Upper lobe of left lung (tissue), 6 donors: ENCODE data around the gene STARD5. TPM values are rescaled to one million over a fixed set of nuclear protein-coding genes. Genes with fewer than 3 reads are reported as not detected.

Experiments
- ATAC-seq, 2 donors: fragments of 200-7000 bp; cut with Tn5 transposase; one replicate each; pipeline ENCODE4 v1.9.1; 2022; ENCODE audit warnings: mild to moderate bottlenecking in 2 of 2, moderate library complexity in 2 of 2; ENCODE audit not compliant: low FRiP score in 2 of 2
- DNase-seq, 2 donors: peaks; one replicate each; pipeline ENCODE4 v3.0.0-alpha.2; 2019 to 2020
- H3K27ac ChIP-seq, 4 donors: fragments of 200-600 bp; sonication (generic); one replicate each; pipeline ENCODE4 v1.5.1; 2016 to 2019
- H3K27me3 ChIP-seq, 4 donors: fragments of 200-600 bp; sonication (generic); one replicate each; pipeline ENCODE4 v1.5.1; 2017 to 2019
- H3K36me3 ChIP-seq, 4 donors: fragments of 200-600 bp; sonication (generic); one replicate each; pipeline ENCODE4 v1.5.1; 2016 to 2019
- H3K4me1 ChIP-seq, 4 donors: fragments of 200-600 bp; sonication (generic); one replicate each; pipeline ENCODE4 v1.5.1; 2018 to 2019
- H3K4me3 ChIP-seq, 4 donors: fragments of 200-600 bp; sonication (generic); one replicate each; pipeline ENCODE4 v1.5.1; 2017 to 2019; ENCODE audit warnings: mild to moderate bottlenecking in 2 of 4, moderate library complexity in 1 of 4
- H3K9me3 ChIP-seq, 4 donors: fragments of 200-600 bp; sonication (generic); one replicate each; pipeline ENCODE4 v1.5.1; 2018 to 2019
- EP300 ChIP-seq, 4 donors: sonication (generic); formaldehyde crosslinking; IDR thresholded peaks; one replicate each; pipeline ENCODE4 v1.5.1; 2017; ENCODE audit warnings: antibody characterized with exemption in 4 of 4, control low read depth in 2 of 4
- POLR2A ChIP-seq, 4 donors: fragments of 450-650 bp; IDR thresholded peaks; one replicate each; pipeline ENCODE4 v1.5.1; 2016 to 2017; ENCODE audit warnings: antibody characterized with exemption in 4 of 4, mild to moderate bottlenecking in 2 of 4
- POLR2AphosphoS5 ChIP-seq, 2 donors: sonication (generic); formaldehyde crosslinking; IDR thresholded peaks; one replicate each; pipeline ENCODE4 v1.5.1; 2017; ENCODE audit warnings: antibody characterized with exemption in 2 of 2
- WGBS, 2 donors: methylation state at CpG; one replicate each; pipeline ENCODE4 v1.1.5; 2017 to 2018; 5-methylcytosine and 5-hydroxymethylcytosine counted together
- total RNA-seq, 6 donors: library from RNA; depleted of rRNA in 4 of 6; stranded (reverse); fragments of >200 nt in 4 of 6; gene quantifications; one replicate each; pipeline versions ENCODE4 v1.1.0 to v1.2.1, GENCODE V29; 2016 to 2021
- TF ChIP-seq, protein P1 (sequence below), 6 experiments: fragments of 450-650 bp in 4 of 6; fragments of 200-600 bp in 2 of 6; sonication (generic) in 2 of 6; IDR thresholded peaks; one replicate each; pipeline ENCODE4 v1.5.1; 2016 to 2019; ENCODE audit warnings: antibody characterized with exemption in 6 of 6
- donor health status: DM: no; HTN: no; CAD: no; lungs with moderate emphysema.
- donor health status: DM: no; HTN: yes; CAD: no; lungs with severe emphysema.

The STARD5 gene
- total RNA-seq, 6 donors from 2014 or later = 3.0 to 8.3 (median 5.6) TPM

DNA sequence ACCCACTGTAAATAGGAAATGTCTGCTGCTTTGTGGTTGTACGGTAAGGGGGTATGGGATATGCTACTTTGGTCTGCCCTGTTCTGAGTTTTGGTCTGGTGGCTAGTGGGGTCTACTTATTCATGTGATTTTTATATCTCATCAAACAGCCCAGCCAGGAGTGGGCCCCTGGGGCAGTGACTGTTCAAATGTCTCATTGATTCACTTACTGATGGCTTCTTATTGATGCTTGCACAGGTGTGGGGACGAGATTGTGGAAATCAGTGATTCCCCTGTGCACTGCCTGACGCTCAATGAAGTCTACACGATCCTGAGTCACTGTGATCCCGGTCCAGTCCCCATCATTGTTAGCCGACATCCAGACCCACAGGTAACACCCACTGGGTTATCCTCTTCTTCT lies 38.5 kb downstream of the STARD5 start:
- TF ChIP-seq EP300 (IDR thresholded peaks at IDR 0.05) (no peak), POLR2AphosphoS5 (IDR thresholded peaks at IDR 0.05) (no peak), POLR2A (IDR thresholded peaks at IDR 0.05) (no peak)
- TF ChIP-seq, protein P1, sequence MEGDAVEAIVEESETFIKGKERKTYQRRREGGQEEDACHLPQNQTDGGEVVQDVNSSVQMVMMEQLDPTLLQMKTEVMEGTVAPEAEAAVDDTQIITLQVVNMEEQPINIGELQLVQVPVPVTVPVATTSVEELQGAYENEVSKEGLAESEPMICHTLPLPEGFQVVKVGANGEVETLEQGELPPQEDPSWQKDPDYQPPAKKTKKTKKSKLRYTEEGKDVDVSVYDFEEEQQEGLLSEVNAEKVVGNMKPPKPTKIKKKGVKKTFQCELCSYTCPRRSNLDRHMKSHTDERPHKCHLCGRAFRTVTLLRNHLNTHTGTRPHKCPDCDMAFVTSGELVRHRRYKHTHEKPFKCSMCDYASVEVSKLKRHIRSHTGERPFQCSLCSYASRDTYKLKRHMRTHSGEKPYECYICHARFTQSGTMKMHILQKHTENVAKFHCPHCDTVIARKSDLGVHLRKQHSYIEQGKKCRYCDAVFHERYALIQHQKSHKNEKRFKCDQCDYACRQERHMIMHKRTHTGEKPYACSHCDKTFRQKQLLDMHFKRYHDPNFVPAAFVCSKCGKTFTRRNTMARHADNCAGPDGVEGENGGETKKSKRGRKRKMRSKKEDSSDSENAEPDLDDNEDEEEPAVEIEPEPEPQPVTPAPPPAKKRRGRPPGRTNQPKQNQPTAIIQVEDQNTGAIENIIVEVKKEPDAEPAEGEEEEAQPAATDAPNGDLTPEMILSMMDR (IDR thresholded peaks at IDR 0.05) = no peak
- no peaks in the 10 kb centered on the region for H3K27me3 ChIP-seq
- H3K9me3 ChIP-seq = no peaks in the 10 kb centered on the region
- H3K4me1 ChIP-seq = no peaks in the 10 kb centered on the region
- DNase-seq (no peak), ATAC-seq (no peak)
- 91 to 97% methylated on average over 6 of the region's 6 CpGs for WGBS, 2 donors
- H3K36me3 ChIP-seq = peaks cover 0 to 53% (median 6%) of the 10 kb centered on the region in 4 donors
- H3K27ac ChIP-seq = no peak overlapping the region
- no peak overlapping the region for H3K4me3 ChIP-seq

DNA sequence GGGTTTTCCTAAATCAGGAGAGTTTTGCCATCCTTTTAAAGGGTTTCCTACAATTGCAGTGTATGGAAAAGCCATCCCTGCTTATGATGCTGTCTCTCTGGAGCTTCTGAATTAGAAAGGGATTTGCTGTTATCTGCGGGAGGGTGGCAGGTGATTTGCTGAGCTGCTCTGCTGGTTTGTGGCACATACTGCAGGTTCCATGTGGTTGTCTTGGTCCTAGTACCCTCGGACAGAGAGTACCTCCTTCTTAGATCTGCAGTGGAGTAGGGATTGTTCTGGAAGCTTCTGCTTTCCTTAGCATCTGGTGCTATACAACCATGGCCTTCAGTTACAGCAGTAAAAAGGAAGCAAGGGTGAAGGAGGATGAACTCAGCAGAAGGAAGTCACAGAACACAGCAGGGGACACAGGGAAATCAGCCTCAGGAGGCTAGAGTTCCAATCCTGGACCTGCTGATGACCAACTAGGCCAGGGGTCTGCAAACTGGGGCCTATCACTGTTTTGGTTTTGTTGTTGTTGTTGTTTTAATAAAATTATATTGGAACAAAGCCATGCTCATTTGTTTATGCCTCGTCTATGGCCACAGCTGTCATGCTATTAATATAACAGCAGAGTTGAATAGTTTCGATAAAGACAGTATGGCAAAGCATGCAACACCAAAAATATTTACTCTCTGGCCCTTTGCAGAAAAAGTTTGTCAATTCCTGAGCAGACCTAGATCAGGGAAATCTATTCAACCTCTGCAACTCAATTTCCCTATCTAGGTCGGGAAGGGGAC lies 39.5 kb downstream of the STARD5 start:
- no peak for ATAC-seq
- 71 to 73% methylated on average over 5 of the region's 5 CpGs for WGBS, 2 donors

DNA sequence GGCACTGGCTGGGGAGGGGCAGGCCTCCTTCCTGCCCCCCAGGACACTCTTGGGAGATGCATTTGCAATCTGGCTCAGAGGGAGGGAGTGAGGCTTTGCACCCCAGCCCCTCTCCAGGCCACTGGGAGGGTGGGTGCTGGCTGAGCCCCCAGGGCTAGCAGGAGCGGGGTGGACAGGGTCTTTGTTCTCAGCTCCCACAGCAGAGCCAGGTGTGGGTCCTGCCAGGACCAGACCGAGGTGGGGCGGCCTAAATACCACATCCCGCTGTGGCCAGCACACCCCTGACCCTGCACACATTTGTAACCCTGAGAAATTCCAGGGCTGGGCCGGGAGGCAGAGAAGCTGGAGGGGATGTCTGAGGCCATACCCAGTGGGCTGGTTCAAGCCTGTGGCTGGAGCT lies 41.0 kb downstream of the STARD5 start:
- Histone ChIP-seq H3K27ac (no peak overlapping the region), H3K9me3 (no peaks in the 10 kb centered on the region), H3K4me3 (no peak overlapping the region), H3K27me3 (no peaks in the 10 kb centered on the region), H3K4me1 (no peaks in the 10 kb centered on the region), H3K36me3 (peaks cover 0 to 70% (median 7%) of the 10 kb centered on the region in 4 donors)
- peak in 1 of 2 donors; percentile 49 for DNase-seq
- TF ChIP-seq POLR2AphosphoS5 (IDR thresholded peaks at IDR 0.05) (no peak), POLR2A (IDR thresholded peaks at IDR 0.05) (no peak)
- TF ChIP-seq, protein P1 (IDR thresholded peaks at IDR 0.05) = no peak
- 85 to 98% methylated on average over 1 to 5 of the region's 5 CpGs for WGBS, 2 donors
- no peak for ATAC-seq

More for the DNA sequence above, 39.5 kb downstream of the STARD5 start:
- no peak for TF ChIP-seq EP300 (IDR thresholded peaks at IDR 0.05)
- no peak for TF ChIP-seq POLR2A (IDR thresholded peaks at IDR 0.05)
- TF ChIP-seq, protein P1 (IDR thresholded peaks at IDR 0.05) = no peak
- TF ChIP-seq POLR2AphosphoS5 (IDR thresholded peaks at IDR 0.05) = no peak
- no peak overlapping the region for H3K4me3 ChIP-seq
- no peak for DNase-seq
- H3K9me3 ChIP-seq = no peaks in the 10 kb centered on the region
- H3K27ac ChIP-seq = no peak overlapping the region
- peaks cover 0 to 57% (median 7%) of the 10 kb centered on the region in 4 donors for H3K36me3 ChIP-seq
- H3K27me3 ChIP-seq = no peaks in the 10 kb centered on the region
- H3K4me1 ChIP-seq = no peaks in the 10 kb centered on the region

DNA sequence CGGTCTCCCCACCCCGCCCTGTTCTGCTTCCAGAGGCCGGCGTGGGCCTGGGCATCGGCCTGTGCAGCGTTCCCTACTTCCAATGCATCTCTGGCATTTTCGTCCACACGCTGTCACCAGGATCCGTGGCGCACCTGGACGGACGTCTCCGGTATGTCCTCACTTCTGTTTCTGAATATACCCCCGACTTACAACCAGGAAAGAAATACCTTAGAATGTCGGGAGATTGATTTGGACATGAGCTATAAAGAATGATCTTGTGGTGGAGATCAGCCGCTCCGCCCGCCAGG lies 41.4 kb downstream of the STARD5 start:
- DNase-seq (peak in 1 of 2 donors; percentile 49), ATAC-seq (no peak)
- 94 to 96% methylated on average over 18 of the region's 18 CpGs for WGBS, 2 donors
- Histone ChIP-seq H3K36me3 (peaks cover 0 to 69% (median 7%) of the 10 kb centered on the region in 4 donors), H3K4me3 (no peak overlapping the region), H3K4me1 (no peaks in the 10 kb centered on the region), H3K27me3 (no peaks in the 10 kb centered on the region), H3K27ac (no peak overlapping the region), H3K9me3 (no peaks in the 10 kb centered on the region)
- TF ChIP-seq EP300 (IDR thresholded peaks at IDR 0.05) (no peak), POLR2A (IDR thresholded peaks at IDR 0.05) (no peak), POLR2AphosphoS5 (IDR thresholded peaks at IDR 0.05) (no peak)
- TF ChIP-seq, protein P1 (IDR thresholded peaks at IDR 0.05) = no peak
